IPS DF 6.9 (cell line): ENCODE measurements around the gene VPS39.
"Not testable (repeated sequence)": the region's sequence is repeated elsewhere in the genome, so short reads cannot be mapped to it uniquely, and the experiment has no call there.

Experiments
- DNase-seq: peaks from one replicate; pipeline ENCODE4 v3.0.0-alpha.2; 2013; ENCODE audit warnings: low read depth, low spot score
- H3K27ac ChIP-seq: one replicate; pipeline ENCODE4 v1.5.1; 2013; ENCODE audit warnings: low read length, control low read depth
- H3K27me3 ChIP-seq: 2 replicates; pipeline ENCODE4 v1.6.1; 2013; ENCODE audit warnings: mild to moderate bottlenecking, low read length; ENCODE audit not compliant: control insufficient read depth, insufficient read depth
- H3K36me3 ChIP-seq: 2 replicates; pipeline ENCODE4 v1.6.1; 2013; ENCODE audit warnings: low read length; ENCODE audit not compliant: control insufficient read depth, insufficient read depth
- H3K4me1 ChIP-seq: 2 replicates; pipeline ENCODE4 v1.6.1; 2013; ENCODE audit warnings: low read length; ENCODE audit not compliant: control insufficient read depth, insufficient read depth
- H3K4me3 ChIP-seq: 2 replicates; pipeline ENCODE4 v1.5.1; 2013; ENCODE audit warnings: mild to moderate bottlenecking, low read length
- H3K9me3 ChIP-seq: 2 replicates; pipeline ENCODE4 v1.6.1; 2013; ENCODE audit warnings: low read length, inconsistent platforms; ENCODE audit not compliant: control insufficient read depth, insufficient read depth
- WGBS: extraction: QIAGEN DNeasy Blood & Tissue Kit; methylation state at CpG from one replicate; pipeline ENCODE4 v1.1.7; 2013; ENCODE audit warnings: mixed read lengths, missing lambda C conversion rate; ENCODE audit not compliant: insufficient read length, insufficient coverage; 5-methylcytosine and 5-hydroxymethylcytosine counted together

The VPS39 gene

GRCh38 chr15:42207674-42208579, at the start of gene VPS39:
Gene VPS39, minus strand, starts transcription at chr15:42208304. Its CDS starts 151 bp downstream, at chr15:42208153.
- no peaks in the 10 kb centered on the region for H3K9me3 ChIP-seq
- no peaks in the 10 kb centered on the region for H3K27me3 ChIP-seq
- no peaks in the 10 kb centered on the region; the same call in 1 of the 2 replicates for H3K36me3 ChIP-seq
- no peaks in the 10 kb centered on the region for H3K4me1 ChIP-seq
- no CpG with 5 or more reads among the region's 45 CpGs for WGBS
- H3K4me3 ChIP-seq = peak within 1 kb of the TSS; percentile 65
- DNase-seq = peak; percentile 57
- no peak within 1 kb of the TSS for H3K27ac ChIP-seq

- WGBS = no CpG with 5 or more reads among the region's 2 CpGs
- Histone ChIP-seq H3K27ac (no peak overlapping the region), H3K9me3 (peaks cover 3% of the 10 kb centered on the region), H3K4me3 (no peak overlapping the region), H3K36me3 (peaks cover 3% of the 10 kb centered on the region; the same call in 1 of the 2 replicates), H3K4me1 (no peaks in the 10 kb centered on the region), H3K27me3 (no peaks in the 10 kb centered on the region)
- DNase-seq = no peak
Observed at GRCh38 chr15:42253300-42253699, 45.2 kb upstream of the VPS39 start.

- WGBS = no CpG with 5 or more reads among the region's 1 CpG
- H3K4me1 ChIP-seq = no peaks in the 10 kb centered on the region
- H3K36me3 ChIP-seq = no peaks in the 10 kb centered on the region; the same call in 1 of the 2 replicates
- H3K4me3 ChIP-seq = no peak overlapping the region
- no peak overlapping the region for H3K27ac ChIP-seq
- H3K9me3 ChIP-seq = no peaks in the 10 kb centered on the region
- H3K27me3 ChIP-seq = no peaks in the 10 kb centered on the region
- DNase-seq = no peak
Observed at GRCh38 chr15:42240823-42241222, 32.7 kb upstream of the VPS39 start.

- H3K9me3 ChIP-seq = no peaks in the 10 kb centered on the region
- no peak overlapping the region for H3K27ac ChIP-seq
- DNase-seq = no peak
- no peak overlapping the region for H3K4me3 ChIP-seq
- no peaks in the 10 kb centered on the region; the same call in 1 of the 2 replicates for H3K36me3 ChIP-seq
- H3K4me1 ChIP-seq = no peaks in the 10 kb centered on the region
- no peaks in the 10 kb centered on the region for H3K27me3 ChIP-seq
Observed at GRCh38 chr15:42239528-42240182, 31.6 kb upstream of the VPS39 start.

- Histone ChIP-seq H3K4me1 (no peaks in the 10 kb centered on the region), H3K27me3 (no peaks in the 10 kb centered on the region), H3K36me3 (no peaks in the 10 kb centered on the region; the same call in 1 of the 2 replicates), H3K9me3 (no peaks in the 10 kb centered on the region), H3K4me3 (no peak overlapping the region), H3K27ac (no peak overlapping the region)
- no peak for DNase-seq
- no CpG with 5 or more reads among the region's 2 CpGs for WGBS
Observed at GRCh38 chr15:42233107-42233506, 25.0 kb upstream of the VPS39 start.

GRCh38 chr15:42232606-42233005, 24.5 kb upstream of the VPS39 start:
- no peak for DNase-seq
- Histone ChIP-seq H3K4me1 (no peaks in the 10 kb centered on the region), H3K4me3 (no peak overlapping the region), H3K9me3 (no peaks in the 10 kb centered on the region), H3K27me3 (no peaks in the 10 kb centered on the region), H3K36me3 (no peaks in the 10 kb centered on the region; the same call in 1 of the 2 replicates), H3K27ac (no peak overlapping the region)
- no CpG with 5 or more reads among the region's 5 CpGs for WGBS

- Histone ChIP-seq H3K4me1 (no peaks in the 10 kb centered on the region), H3K36me3 (peaks cover 4% of the 10 kb centered on the region; the same call in 1 of the 2 replicates), H3K27me3 (no peaks in the 10 kb centered on the region), H3K9me3 (no peaks in the 10 kb centered on the region), H3K27ac (no peak overlapping the region), H3K4me3 (no peak overlapping the region)
- DNase-seq = no peak
- 100% methylated on average over 1 of the region's 1 CpG for WGBS
Observed at GRCh38 chr15:42231088-42231487, 23.0 kb upstream of the VPS39 start.

GRCh38 chr15:42228981-42229380, 20.9 kb upstream of the VPS39 start:
- not testable (repeated sequence) for H3K27ac ChIP-seq, H3K36me3 ChIP-seq, H3K4me3 ChIP-seq, H3K9me3 ChIP-seq, DNase-seq, H3K27me3 ChIP-seq, H3K4me1 ChIP-seq
- WGBS = no CpG with 5 or more reads among the region's 5 CpGs

- WGBS = no CpG with 5 or more reads among the region's 1 CpG
- DNase-seq = no peak
- H3K36me3 ChIP-seq = peaks cover 8% of the 10 kb centered on the region; the same call in 1 of the 2 replicates
- no peaks in the 10 kb centered on the region for H3K9me3 ChIP-seq
- H3K4me3 ChIP-seq = no peak overlapping the region
- no peak overlapping the region for H3K27ac ChIP-seq
- H3K4me1 ChIP-seq = no peaks in the 10 kb centered on the region
- H3K27me3 ChIP-seq = no peaks in the 10 kb centered on the region
Observed at GRCh38 chr15:42228036-42228435, 19.9 kb upstream of the VPS39 start.

- Histone ChIP-seq H3K4me3 (no peak overlapping the region), H3K27me3 (no peaks in the 10 kb centered on the region), H3K9me3 (no peaks in the 10 kb centered on the region), H3K36me3 (peaks cover 8% of the 10 kb centered on the region; the same call in 1 of the 2 replicates), H3K4me1 (no peaks in the 10 kb centered on the region), H3K27ac (no peak overlapping the region)
- no peak for DNase-seq
- WGBS = no CpG with 5 or more reads among the region's 5 CpGs
Observed at GRCh38 chr15:42226648-42227047, 18.5 kb upstream of the VPS39 start.
